ENCODE results near the gene MFAP4.

MFAP4 gene

DNA sequence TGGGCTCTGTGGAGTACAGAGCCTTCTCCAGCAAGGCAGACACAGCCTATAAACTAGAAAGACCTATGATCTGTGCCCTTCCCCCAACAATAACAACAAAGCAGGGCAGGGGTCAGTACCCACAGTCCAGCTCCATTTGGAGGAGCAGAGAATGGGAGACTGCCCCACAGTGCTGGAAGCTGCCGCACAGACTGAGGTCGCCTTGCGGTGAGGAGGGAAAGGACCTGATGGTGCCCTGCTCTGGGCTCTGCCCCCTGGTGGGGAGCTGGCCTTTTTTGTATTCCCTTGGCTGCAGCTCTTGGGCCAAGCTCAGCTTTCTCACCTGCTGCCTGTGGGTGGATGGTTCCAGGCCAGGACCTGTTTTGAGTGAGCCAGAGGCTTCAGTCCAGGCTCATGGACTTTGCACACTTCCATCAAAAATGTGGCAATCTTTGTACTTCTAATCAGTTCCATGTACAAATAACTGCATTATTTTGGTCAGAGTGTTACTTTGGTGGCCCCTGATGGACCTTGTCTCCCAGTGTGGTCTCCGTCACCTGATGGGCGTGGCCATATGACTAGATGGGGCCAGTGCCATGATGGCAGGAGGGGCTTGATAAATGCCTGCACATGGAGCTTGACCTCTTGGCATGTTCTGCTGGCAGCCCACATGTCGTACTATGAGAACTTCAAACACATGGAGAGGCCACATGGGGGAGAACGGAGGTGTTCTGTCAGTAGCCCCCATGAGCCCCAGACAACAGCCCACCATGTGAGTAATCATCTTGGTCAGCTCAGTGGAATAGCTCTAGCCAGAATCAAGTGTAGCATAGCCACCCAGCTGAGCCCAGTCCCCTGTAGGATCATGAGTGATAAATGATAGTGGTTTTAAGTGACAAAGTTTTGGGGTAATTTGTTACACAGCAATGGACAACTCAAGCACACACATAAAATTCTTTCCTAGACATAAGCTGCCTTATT is 48.7 kb downstream of the MFAP4 start:
- H3K4me3 ChIP-seq (ENCODE audit: low read depth, low read length): no peak overlapping the region
- TF ChIP-seq, protein P1, sequence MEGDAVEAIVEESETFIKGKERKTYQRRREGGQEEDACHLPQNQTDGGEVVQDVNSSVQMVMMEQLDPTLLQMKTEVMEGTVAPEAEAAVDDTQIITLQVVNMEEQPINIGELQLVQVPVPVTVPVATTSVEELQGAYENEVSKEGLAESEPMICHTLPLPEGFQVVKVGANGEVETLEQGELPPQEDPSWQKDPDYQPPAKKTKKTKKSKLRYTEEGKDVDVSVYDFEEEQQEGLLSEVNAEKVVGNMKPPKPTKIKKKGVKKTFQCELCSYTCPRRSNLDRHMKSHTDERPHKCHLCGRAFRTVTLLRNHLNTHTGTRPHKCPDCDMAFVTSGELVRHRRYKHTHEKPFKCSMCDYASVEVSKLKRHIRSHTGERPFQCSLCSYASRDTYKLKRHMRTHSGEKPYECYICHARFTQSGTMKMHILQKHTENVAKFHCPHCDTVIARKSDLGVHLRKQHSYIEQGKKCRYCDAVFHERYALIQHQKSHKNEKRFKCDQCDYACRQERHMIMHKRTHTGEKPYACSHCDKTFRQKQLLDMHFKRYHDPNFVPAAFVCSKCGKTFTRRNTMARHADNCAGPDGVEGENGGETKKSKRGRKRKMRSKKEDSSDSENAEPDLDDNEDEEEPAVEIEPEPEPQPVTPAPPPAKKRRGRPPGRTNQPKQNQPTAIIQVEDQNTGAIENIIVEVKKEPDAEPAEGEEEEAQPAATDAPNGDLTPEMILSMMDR (IDR thresholded peaks at IDR 0.05; ENCODE audit: borderline replicate concordance, insufficient read depth, low read depth, low read length): peak; percentile 87

DNA sequence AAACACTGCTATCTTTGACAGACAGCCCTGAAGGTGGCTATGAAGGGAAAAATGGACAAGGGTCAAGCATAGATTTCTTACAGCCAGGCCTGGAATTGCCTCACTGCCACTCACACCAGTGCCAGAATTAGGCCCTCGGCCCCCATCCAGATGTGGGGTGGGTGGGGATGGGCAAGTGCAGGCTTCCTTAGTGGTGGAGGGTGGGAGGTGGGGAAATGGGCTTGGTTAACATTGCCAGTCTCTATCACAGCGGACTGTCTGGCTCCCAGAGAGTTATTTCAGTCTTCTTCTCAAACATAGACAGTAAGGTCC is 49.3 kb downstream of the MFAP4 start:
- TF ChIP-seq, protein P1 (IDR thresholded peaks at IDR 0.05; ENCODE audit: borderline replicate concordance, insufficient read depth, low read depth, low read length): no peak
- no peak overlapping the region for H3K4me3 ChIP-seq (ENCODE audit: low read depth, low read length)

DNA sequence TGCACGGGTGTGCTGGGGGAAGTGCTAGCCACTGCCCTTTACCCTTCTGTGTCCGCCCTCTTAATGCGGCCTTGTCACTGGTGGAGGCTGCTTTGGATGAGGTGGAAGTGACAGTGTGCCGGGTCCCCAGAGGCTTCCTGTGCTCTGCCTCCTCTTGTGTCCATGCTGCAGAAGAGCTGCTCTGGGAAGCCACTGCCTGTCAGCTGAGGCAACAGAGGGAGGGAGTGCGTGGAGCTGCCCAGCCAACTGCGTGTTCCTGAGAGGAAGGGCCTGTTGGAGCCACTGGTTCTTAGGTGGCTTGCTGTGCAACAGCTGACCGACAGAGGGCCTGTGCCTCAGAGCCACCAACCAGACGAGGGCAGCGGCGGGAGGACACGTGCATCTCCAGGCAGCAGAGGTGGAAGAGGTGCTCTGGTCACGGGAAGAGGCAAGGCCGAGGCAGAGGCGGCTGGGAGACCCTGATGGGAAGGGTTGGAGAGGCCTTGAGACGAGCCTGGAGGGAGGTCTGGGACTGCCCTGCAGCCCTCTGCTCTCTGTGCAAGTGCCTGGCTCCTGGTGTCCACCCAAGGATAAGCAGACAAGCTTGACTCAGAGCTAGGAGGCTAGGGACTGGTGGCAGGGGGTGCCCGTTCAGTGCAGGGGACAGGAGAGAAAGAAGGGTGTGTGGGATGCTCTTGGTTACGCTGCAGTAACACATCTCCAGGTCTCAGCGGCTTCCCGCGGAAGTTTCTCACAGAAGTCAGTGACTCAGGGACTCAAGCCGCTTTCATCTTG is 49.9 kb downstream of the MFAP4 start:
- TF ChIP-seq, protein P1 (IDR thresholded peaks at IDR 0.05; ENCODE audit: borderline replicate concordance, insufficient read depth, low read depth, low read length): no peak
- H3K4me3 ChIP-seq (ENCODE audit: low read depth, low read length): no peak overlapping the region

DNA sequence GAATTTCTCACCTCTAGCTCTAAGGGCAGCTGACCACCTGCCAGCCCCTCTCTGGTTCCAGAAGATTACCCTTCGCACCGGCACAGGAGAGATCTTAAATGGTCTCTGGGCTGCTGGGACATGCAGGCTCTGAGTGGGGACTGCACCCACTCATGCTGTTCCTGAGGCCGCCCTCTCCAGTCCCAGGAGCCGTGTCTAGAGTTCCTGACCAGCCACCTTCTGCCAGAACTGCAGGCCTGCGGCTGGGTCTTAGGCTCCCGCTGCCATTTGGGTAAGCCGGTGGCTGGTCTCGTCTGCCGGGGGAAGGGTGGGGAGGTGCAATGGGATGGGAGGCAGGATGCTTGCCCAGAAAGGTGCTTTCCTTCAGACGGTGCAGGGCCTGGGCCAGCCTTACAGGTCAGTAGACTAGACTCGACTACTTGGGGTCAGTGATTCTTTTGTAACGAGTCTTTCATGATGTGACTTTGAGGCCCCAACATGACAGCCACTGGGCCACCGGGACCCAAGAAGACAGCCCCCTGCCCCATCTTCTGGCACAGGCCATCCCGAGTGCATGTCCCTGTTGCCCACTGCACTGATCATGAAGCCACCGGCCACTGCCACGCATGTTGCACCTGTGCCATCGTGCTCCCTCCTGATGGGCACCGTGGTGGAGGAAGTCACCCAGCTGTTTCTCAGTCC is 50.9 kb downstream of the MFAP4 start:
- TF ChIP-seq, protein P1 (IDR thresholded peaks at IDR 0.05; ENCODE audit: borderline replicate concordance, insufficient read depth, low read depth, low read length): no peak

DNA sequence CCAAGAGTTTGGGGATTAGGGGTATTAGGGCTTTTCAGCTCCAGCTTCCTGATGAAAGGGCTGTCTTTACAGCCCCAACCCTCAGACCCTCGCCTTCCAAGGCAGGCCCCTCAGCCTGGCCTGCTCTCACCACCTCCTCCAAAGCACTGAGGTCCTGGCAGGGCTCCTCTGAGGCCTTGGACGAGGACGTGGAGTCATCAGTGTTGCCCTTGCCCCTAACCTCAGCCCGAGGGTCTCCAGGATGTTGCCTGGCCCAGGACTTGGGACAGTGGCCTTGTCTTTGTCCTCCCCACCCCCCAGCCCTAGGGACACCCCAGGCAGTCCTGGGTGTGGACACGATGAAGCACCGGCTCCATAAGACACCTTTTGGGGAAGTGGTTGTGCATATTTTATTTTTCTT is 52.7 kb downstream of the MFAP4 start:
- no peak overlapping the region for H3K4me3 ChIP-seq (ENCODE audit: low read depth, low read length)
- TF ChIP-seq, protein P1 (IDR thresholded peaks at IDR 0.05; ENCODE audit: borderline replicate concordance, insufficient read depth, low read depth, low read length): no peak

More for the DNA sequence above, 50.9 kb downstream of the MFAP4 start:
- H3K4me3 ChIP-seq (ENCODE audit: low read depth, low read length): no peak overlapping the region

DNA sequence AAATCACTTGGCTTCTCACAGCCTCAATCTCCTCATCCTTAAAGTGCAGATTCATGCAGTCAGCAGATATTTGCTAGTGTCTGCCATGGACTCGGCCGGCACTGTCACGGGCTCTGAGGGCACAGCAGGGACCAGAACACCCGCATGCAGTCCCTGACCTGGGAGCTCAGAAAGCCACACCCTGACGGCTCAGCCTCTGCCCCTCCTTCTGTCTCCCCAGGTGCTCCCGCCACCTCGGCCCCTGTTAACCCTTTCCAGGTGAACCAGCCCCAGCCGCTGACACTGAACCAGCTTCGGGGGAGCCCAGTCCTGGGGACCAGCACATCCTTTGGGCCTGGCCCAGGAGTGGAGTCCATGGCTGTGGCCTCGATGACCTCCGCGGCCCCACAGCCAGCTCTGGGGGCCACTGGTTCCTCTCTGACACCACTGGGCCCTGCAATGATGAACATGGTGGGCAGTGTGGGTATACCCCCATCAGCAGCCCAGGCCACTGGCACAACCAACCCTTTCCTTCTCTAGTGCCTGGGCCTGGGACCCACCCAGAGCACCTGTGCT is 53.2 kb downstream of the MFAP4 start:
- no peak overlapping the region for H3K4me3 ChIP-seq (ENCODE audit: low read depth, low read length)
- TF ChIP-seq, protein P1 (IDR thresholded peaks at IDR 0.05; ENCODE audit: borderline replicate concordance, insufficient read depth, low read depth, low read length): no peak
